ENCODE data around the gene SLAMF7.

DNA sequence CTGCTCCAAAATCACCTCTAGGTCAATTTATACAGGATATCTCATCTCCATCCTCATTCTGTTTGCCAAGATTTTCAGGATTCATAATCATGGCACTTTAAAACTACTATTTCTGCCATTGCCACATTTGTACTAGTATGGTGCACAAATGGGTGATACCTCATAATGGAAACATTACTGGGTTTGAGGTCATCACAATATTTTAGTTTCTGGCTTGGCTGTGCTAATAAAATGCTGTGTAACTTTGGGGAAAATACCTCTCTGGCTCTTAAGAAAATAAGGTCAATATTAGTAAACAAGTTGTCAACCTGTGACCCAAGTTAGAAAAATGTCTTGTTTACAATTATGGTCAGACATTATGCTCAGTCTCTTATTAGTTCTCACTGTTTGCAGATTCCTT is 4.7 kb upstream of the SLAMF7 start:
- TF ChIP-seq, protein P1, sequence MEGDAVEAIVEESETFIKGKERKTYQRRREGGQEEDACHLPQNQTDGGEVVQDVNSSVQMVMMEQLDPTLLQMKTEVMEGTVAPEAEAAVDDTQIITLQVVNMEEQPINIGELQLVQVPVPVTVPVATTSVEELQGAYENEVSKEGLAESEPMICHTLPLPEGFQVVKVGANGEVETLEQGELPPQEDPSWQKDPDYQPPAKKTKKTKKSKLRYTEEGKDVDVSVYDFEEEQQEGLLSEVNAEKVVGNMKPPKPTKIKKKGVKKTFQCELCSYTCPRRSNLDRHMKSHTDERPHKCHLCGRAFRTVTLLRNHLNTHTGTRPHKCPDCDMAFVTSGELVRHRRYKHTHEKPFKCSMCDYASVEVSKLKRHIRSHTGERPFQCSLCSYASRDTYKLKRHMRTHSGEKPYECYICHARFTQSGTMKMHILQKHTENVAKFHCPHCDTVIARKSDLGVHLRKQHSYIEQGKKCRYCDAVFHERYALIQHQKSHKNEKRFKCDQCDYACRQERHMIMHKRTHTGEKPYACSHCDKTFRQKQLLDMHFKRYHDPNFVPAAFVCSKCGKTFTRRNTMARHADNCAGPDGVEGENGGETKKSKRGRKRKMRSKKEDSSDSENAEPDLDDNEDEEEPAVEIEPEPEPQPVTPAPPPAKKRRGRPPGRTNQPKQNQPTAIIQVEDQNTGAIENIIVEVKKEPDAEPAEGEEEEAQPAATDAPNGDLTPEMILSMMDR (IDR thresholded peaks at IDR 0.05; ENCODE audit: low read depth, low read length, missing input control), result no peak
- TF ChIP-seq, protein P2, sequence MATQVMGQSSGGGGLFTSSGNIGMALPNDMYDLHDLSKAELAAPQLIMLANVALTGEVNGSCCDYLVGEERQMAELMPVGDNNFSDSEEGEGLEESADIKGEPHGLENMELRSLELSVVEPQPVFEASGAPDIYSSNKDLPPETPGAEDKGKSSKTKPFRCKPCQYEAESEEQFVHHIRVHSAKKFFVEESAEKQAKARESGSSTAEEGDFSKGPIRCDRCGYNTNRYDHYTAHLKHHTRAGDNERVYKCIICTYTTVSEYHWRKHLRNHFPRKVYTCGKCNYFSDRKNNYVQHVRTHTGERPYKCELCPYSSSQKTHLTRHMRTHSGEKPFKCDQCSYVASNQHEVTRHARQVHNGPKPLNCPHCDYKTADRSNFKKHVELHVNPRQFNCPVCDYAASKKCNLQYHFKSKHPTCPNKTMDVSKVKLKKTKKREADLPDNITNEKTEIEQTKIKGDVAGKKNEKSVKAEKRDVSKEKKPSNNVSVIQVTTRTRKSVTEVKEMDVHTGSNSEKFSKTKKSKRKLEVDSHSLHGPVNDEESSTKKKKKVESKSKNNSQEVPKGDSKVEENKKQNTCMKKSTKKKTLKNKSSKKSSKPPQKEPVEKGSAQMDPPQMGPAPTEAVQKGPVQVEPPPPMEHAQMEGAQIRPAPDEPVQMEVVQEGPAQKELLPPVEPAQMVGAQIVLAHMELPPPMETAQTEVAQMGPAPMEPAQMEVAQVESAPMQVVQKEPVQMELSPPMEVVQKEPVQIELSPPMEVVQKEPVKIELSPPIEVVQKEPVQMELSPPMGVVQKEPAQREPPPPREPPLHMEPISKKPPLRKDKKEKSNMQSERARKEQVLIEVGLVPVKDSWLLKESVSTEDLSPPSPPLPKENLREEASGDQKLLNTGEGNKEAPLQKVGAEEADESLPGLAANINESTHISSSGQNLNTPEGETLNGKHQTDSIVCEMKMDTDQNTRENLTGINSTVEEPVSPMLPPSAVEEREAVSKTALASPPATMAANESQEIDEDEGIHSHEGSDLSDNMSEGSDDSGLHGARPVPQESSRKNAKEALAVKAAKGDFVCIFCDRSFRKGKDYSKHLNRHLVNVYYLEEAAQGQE (IDR thresholded peaks at IDR 0.05), result no peak
- no peak for TF ChIP-seq JUND (IDR thresholded peaks at IDR 0.05)
- TF ChIP-seq GABPA (IDR thresholded peaks at IDR 0.05 in 1 of 2, conservative IDR thresholded peaks at IDR 0.05 in 1 of 2), result no peak
- no peak for TF ChIP-seq RAD21 (IDR thresholded peaks at IDR 0.05)

All from liver (tissue), 3 donors.